ENCODE results near the gene DLX1. TPM values are rescaled to one million over a fixed set of nuclear protein-coding genes. Genes with fewer than 3 reads are reported as not detected.
"Not testable (repeated sequence)": the region's sequence is repeated elsewhere in the genome, so short reads cannot be mapped to it uniquely, and the experiment has no call there.

DLX1 gene
- not detected for total RNA-seq
- long read RNA-seq: 0 reads

DNA sequence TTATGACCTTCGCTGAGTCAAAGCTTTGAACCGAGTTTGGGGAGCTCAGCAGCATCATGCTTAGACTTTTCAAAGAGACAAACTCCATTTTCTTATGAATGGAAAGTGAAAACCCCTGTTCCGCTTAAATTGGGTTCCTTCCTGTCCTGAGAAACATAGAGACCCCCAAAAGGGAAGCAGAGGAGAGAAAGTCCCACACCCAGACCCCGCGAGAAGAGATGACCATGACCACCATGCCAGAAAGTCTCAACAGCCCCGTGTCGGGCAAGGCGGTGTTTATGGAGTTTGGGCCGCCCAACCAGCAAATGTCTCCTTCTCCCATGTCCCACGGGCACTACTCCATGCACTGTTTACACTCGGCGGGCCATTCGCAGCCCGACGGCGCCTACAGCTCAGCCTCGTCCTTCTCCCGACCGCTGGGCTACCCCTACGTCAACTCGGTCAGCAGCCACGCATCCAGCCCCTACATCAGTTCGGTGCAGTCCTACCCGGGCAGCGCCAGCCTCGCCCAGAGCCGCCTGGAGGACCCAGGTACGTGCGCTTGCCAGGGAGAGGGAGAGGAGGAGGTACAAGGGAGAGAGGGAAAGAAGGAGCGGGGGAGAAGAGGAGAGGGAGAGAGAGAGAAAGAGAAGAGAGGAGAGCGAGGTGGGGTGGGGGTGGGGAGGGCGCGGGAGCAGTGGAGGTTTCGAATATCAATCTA, at the start of gene DLX1:
DLX1 (plus strand) TSS at position 48 of the 700 bp plus-strand sequence; CDS start at position 219, 171 bp downstream.
- no peak for DNase-seq
- intact Hi-C loops (cut with micrococcal nuclease): no loop called here

GRCh38 chr2:172038121-172038520, 47.2 kb upstream of the DLX1 start:
- no peak for ATAC-seq

More for the DNA sequence above, at the start of gene DLX1:
- ATAC-seq: no peak

GRCh38 chr2:172038604-172039003, 46.7 kb upstream of the DLX1 start:
- no peak for DNase-seq
- intact Hi-C loops (cut with micrococcal nuclease): no loop called here
- no peak for ATAC-seq

More at GRCh38 chr2:172038121-172038520, 47.2 kb upstream of the DLX1 start:
- DNase-seq: no peak
- intact Hi-C loops (cut with micrococcal nuclease): no loop called here

- ATAC-seq (no peak), DNase-seq (no peak)
- intact Hi-C loops (cut with micrococcal nuclease): no loop called here
Measured at GRCh38 chr2:172039011-172039704, 46.1 kb upstream of the DLX1 start.

GRCh38 chr2:172040311-172040710, 45.0 kb upstream of the DLX1 start:
- ATAC-seq (no peak), DNase-seq (no peak)
- intact Hi-C loops (cut with micrococcal nuclease): no loop called here

DNA sequence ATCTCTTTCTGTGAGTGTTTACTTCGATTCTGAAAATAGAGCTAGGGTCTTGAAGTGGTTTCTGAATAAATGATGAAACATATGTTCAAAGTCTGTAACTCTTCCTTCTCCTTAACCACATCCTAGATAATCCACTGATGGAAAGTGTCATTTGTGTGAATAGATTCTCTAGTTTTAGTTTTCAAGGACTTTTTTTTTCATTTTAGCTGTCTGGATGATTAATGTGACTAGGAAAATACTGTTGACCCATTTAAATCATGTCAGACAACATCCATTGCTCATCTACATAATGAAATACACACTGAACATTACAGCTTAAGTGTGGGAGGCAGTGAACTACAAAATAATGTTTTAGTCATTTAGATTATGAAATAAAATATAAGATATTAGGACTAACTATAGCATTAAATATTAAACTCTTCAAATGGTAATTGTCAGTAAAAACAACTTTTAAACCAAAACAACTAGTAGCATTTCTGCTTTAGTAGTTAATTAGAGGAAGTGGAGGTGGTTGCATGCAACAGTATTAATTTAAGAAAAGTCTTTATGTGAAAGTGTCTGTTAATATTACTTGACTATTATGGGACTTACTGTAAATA, 39.1 kb upstream of the DLX1 start:
- DNase-seq (no peak), ATAC-seq (no peak)
- intact Hi-C loops (cut with micrococcal nuclease): no loop called here

- DNase-seq: no peak
- ATAC-seq: no peak
- intact Hi-C loops (cut with micrococcal nuclease): no loop called here
Measured at GRCh38 chr2:172046866-172047565, 38.3 kb upstream of the DLX1 start.

DNA sequence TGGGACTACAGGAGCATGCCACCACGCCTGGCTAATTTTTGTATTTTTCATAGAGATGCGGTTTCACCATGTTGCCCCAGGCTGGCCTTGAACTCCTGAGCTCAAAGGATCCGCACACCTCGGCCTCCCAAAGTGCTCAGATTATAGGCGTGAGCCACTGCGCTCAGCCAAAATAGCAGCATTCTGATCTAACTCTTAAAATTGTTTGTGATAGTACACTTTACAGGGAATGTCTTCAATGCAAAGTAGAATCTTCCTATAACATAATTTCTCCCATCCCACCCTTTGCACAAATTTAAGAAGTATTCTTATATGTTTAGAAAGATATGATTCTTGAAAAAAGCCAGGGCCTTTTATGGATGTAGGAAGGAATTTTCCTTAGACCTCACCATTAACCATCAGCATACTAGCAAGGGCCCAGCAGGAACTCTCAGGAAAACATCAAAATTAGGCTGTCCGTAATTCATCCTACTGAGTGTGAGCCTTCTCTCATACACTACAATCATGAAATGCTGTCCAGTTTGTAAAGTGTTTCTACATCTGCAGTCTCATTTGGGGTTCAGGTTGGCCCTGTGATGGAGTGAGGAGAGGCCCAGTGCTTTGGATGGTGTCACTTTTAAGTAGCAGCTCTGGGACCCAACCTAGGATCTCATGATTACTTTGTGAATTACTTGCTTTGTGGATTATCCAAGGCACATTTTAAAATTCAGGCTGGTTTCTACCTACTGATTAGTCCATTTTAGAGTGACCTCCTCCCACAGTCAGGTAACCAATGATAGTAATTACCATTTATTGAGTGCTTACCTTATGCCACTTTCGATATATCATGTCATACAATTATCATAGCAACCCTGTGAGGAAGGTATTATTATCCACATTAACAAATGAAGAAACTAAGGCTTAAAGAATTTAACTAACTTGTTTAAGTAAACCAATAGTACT, 37.5 kb upstream of the DLX1 start:
- DNase-seq (no peak), ATAC-seq (no peak)
- intact Hi-C loops (cut with micrococcal nuclease): no loop called here

- intact Hi-C loops (cut with micrococcal nuclease): no loop called here
- DNase-seq: no peak
- ATAC-seq: no peak
Measured at GRCh38 chr2:172048508-172049503, 36.5 kb upstream of the DLX1 start.

DNA sequence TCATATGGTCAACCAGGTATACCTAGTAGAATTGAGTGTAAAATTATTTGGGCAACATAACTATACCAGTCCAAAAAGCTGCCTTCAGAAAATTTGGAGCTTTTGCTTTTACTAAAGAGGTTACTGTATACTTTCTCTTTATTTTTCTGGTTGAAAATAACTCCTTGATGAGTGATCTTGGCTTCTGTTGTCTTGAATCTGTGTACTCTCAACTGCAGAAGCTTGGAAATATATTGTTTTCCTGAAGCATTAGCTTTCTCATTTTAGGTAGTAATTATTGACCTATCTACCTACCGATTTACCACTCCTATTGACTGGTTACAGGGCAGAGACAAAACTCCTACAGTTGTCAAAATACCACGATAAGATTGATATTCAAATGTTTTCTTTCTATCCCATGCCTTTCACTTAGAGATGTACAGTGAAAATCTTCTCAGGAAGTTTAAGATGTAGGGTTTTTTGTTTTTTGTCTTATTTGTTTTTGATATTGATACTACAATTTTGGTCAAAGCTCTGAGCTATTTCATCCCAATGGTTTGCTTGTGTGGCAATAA, 35.7 kb upstream of the DLX1 start:
- ATAC-seq: no peak
- intact Hi-C loops (cut with micrococcal nuclease): no loop called here

DNA sequence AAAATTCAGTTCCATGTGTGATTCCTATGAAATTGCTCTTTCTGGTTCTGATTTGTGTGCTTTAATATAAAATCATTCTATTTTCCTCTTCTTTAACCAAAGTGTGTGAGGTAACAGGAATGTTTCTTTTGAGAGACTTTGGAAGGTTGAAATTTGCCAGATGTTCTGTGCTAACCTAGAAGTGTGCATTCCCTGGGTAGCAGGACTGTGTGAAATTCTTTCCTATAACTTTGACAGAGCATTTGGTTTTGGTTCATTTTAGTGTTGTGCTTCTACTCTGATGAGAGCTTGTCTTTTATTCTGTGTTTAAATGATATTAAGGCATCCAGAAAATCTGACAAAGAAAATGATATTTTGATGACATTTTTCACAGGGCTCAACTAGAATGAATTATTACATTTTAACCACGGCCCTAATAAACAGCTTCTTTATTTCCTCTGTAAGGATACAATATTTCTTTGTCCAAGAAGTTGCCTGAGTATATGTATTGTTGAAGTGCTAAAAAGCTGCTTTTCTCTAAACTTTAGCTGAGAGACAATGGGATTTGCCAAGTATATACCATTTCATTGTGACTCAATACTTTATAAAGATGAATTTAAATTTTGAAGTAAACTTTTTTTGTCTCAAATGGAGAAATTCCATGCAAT, 34.7 kb upstream of the DLX1 start:
- ATAC-seq: no peak
- intact Hi-C loops (cut with micrococcal nuclease): no loop called here
- no peak for DNase-seq

More for the DNA sequence above, 35.7 kb upstream of the DLX1 start:
- no peak for DNase-seq

GRCh38 chr2:172052000-172052983, 33.0 kb upstream of the DLX1 start:
- ATAC-seq (no peak), DNase-seq (no peak)
- intact Hi-C loops (cut with micrococcal nuclease): no loop called here

- no peak for ATAC-seq
- DNase-seq: no peak
- intact Hi-C loops (cut with micrococcal nuclease): no loop called here
Measured at GRCh38 chr2:172053486-172053885, 31.8 kb upstream of the DLX1 start.

- ATAC-seq: no peak
- DNase-seq: no peak
- intact Hi-C loops (cut with micrococcal nuclease): no loop called here
Measured at GRCh38 chr2:172056293-172056692, 29.0 kb upstream of the DLX1 start.

DNA sequence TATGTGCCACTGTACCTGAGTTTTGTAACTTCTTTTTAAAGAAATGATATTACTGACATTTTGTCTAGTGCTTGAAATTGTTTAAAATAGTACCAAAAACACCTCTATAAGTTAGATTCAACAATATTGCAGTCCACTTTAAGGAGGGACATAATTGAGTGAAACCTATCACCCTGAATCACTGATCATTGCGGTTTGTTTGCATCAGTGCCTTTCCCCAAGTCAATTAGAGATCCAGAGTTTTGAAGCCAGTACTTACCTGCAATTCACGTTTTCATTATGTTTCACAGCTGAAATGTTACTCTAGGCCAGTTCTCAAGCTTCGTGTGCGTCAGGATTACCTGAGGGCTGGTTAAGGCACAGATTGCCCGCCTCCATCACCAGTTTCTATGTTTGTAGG, 26.6 kb upstream of the DLX1 start:
- no peak for ATAC-seq
- no peak for DNase-seq
- intact Hi-C loops (cut with micrococcal nuclease): no loop called here

GRCh38 chr2:172060118-172060517, 25.2 kb upstream of the DLX1 start:
- ATAC-seq; DNase-seq; intact Hi-C loops (cut with micrococcal nuclease): not testable (repeated sequence)
